PC-3 (cell line): ENCODE data around the gene H2BK1. TPM values are rescaled to one million over a fixed set of nuclear protein-coding genes. Genes with fewer than 3 reads are reported as not detected.

ENCODE experiments used
- ATAC-seq: fragments of 200-7000 bp; cut with Tn5 transposase; 2 replicates; pipeline ENCODE4 v1.9.1; 2020; ENCODE audit warnings: mild to moderate bottlenecking, moderate library complexity
- BruUV-seq: library from RNA; stranded (reverse); fragments of 400-500 nt; replicated peaks from 2 replicates; lab custom pipeline; 2021; lab: Mats Ljungman, UMichigan
- CTCF ChIA-PET: fragments of 300-600 bp; sonication (Branson Sonifier 250); formaldehyde crosslinking; loops from one replicate; lab custom pipeline; 2022; ENCODE audit warnings: antibody characterized with exemption; lab: Charles Lee
- POLR2A ChIA-PET: fragments of 300-600 bp; sonication (Branson Sonifier 250); formaldehyde crosslinking; loops from one replicate; lab custom pipeline; 2022; ENCODE audit warnings: antibody characterized with exemption; ENCODE audit not compliant: unreplicated experiment; lab: Charles Lee
- DNase-seq: peaks from one replicate; pipeline ENCODE4 v3.0.0-alpha.2; 2015
- H2AFZ ChIP-seq: fragments of 300-600 bp; sonication (generic); 2 replicates; pipeline ENCODE4 v1.6.0; 2016; ENCODE audit warnings: antibody characterized with exemption, low read length
- H3F3A ChIP-seq: fragments of 300-600 bp; sonication (generic); one replicate; pipeline ENCODE4 v1.6.0; 2017; ENCODE audit warnings: antibody characterized with exemption, low read length, control low read depth, mild to moderate bottlenecking; ENCODE audit not compliant: unreplicated experiment
- H3K27ac ChIP-seq: fragments of 300-600 bp; sonication (generic); 2 replicates; pipeline ENCODE4 v1.5.1; 2016; ENCODE audit warnings: mild to moderate bottlenecking, low read length
- H3K27me3 ChIP-seq: fragments of 300-600 bp; sonication (generic); 2 replicates; pipeline ENCODE4 v1.6.1; 2016; ENCODE audit warnings: low read length, mixed read lengths
- H3K36me3 ChIP-seq: fragments of 300-600 bp; sonication (generic); 2 replicates; pipeline ENCODE4 v1.6.1; 2016; ENCODE audit warnings: low read depth, mixed run types, low read length, mixed read lengths
- H3K4me1 ChIP-seq: fragments of 300-600 bp; sonication (generic); 2 replicates; pipeline ENCODE4 v1.5.1; 2016; ENCODE audit warnings: low read length; ENCODE audit not compliant: insufficient read depth
- H3K4me2 ChIP-seq: fragments of 300-600 bp; sonication (generic); 2 replicates; pipeline ENCODE4 v1.6.0; 2016; ENCODE audit warnings: low read length
- H3K4me3 ChIP-seq: fragments of 300-600 bp; sonication (generic); 2 replicates; pipeline ENCODE4 v1.5.1; 2016; ENCODE audit warnings: mild to moderate bottlenecking, low read length, mixed read lengths
- H3K79me2 ChIP-seq: fragments of 300-600 bp; sonication (generic); 2 replicates; pipeline ENCODE4 v1.6.1; 2017; ENCODE audit warnings: low read length, mixed read lengths
- H3K9ac ChIP-seq: fragments of 300-600 bp; sonication (generic); 2 replicates; pipeline ENCODE4 v1.6.0; 2016; ENCODE audit warnings: mild to moderate bottlenecking, low read length
- H3K9me2 ChIP-seq: fragments of 300-600 bp; sonication (generic); replicated peaks from 2 replicates; pipeline ENCODE4 v1.6.1; 2016; ENCODE audit warnings: mixed run types, low read length, mixed read lengths
- H3K9me3 ChIP-seq: fragments of 300-600 bp; sonication (generic); 2 replicates; pipeline ENCODE4 v1.6.1; 2016; ENCODE audit warnings: low read length, mixed read lengths
- H4K20me1 ChIP-seq: fragments of 300-600 bp; sonication (generic); 2 replicates; pipeline ENCODE4 v1.6.1; 2016; ENCODE audit warnings: low read length, mixed read lengths
- CTCF ChIP-seq: fragments of 300-600 bp; sonication (generic); conservative IDR thresholded peaks from 2 replicates; pipeline ENCODE4 v1.5.1; 2017; ENCODE audit warnings: antibody characterized with exemption, low read depth, mild to moderate bottlenecking, low read length
- EZH2 ChIP-seq: fragments of 300-600 bp; sonication (generic); IDR thresholded peaks from one replicate; pipeline ENCODE4 v1.6.1; 2017; ENCODE audit warnings: antibody characterized with exemption, mild to moderate bottlenecking, low read length; ENCODE audit not compliant: unreplicated experiment
- EZH2phosphoT487 ChIP-seq: fragments of 300-600 bp; sonication (generic); IDR thresholded peaks from 2 replicates; pipeline ENCODE4 v1.6.1; 2018; ENCODE audit warnings: mild to moderate bottlenecking, antibody characterized with exemption, low read length, borderline replicate concordance
- intact Hi-C: fragments of 100-400 bp; cut with micrococcal nuclease; formaldehyde crosslinking; loops from 2 replicates; pipeline ENCODE4 v1.9.0; 2023
- total RNA-seq: library from RNA; depleted of rRNA; stranded (reverse); fragments of >200 nt; gene quantifications from 2 replicates; pipeline ENCODE4 v1.2.3, GENCODE V29; 2014

Gene H2BK1
- total RNA-seq, 1 experiment from 2014 or later = not detected

- H3K9me3 ChIP-seq = no peaks in the 10 kb centered on the region
- DNase-seq (no peak), ATAC-seq (no peak)
- H4K20me1 ChIP-seq = no peaks in the 10 kb centered on the region
- BruUV-seq = no TSS peak
- H3K9ac ChIP-seq = no peak overlapping the region
- ChIA-PET CTCF (no interaction called here), POLR2A (no interaction called here)
- H3K4me2 ChIP-seq = peak overlapping the region; percentile 91
- H3K4me1 ChIP-seq = peaks cover 36% of the 10 kb centered on the region
- no peaks in the 10 kb centered on the region for H3F3A ChIP-seq
- peaks cover 9% of the 10 kb centered on the region; the same call in 1 of the 2 replicates for H3K36me3 ChIP-seq
- peaks cover 46% of the 10 kb centered on the region for H3K79me2 ChIP-seq
- no peaks in the 10 kb centered on the region for H3K9me2 ChIP-seq
- no peak for TF ChIP-seq CTCF
- no peak for TF ChIP-seq EZH2phosphoT487
- no peak for TF ChIP-seq EZH2
- no peak overlapping the region for H3K4me3 ChIP-seq
- intact Hi-C loops = no loop called here
- H3K27ac ChIP-seq = no peak overlapping the region
- H3K27me3 ChIP-seq = no peaks in the 10 kb centered on the region
- H2AFZ ChIP-seq = no peak overlapping the region
Measured at GRCh38 chr7:151231080-151231479, 20.8 kb upstream of the H2BK1 start.

DNA sequence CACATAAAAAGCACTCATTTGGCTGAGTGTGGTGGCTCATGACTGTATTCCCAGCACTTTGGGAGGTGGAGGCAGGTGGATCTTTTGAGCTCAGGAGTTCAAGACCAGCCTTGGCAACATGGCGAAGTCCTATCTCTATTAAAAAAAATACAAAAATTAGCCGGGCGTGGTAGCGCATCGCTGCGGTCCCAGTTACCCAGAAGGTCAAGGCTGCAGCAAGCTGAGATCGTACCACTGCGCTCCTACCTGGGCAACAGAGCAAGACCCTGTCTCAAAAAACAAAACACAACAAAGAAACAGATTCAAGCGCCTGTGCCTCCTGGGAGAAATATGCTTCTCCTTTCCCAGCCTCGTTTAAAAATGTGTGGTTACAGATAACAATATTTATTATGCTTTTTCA lies 19.0 kb upstream of the H2BK1 start:
- TF ChIP-seq EZH2 (no peak), EZH2phosphoT487 (no peak), CTCF (no peak)
- H3F3A ChIP-seq = no peaks in the 10 kb centered on the region
- H4K20me1 ChIP-seq = no peaks in the 10 kb centered on the region
- no peak for ATAC-seq
- no TSS peak for BruUV-seq
- intact Hi-C loops = no loop called here
- CTCF ChIA-PET = no interaction called here
- no peak for DNase-seq
- no peaks in the 10 kb centered on the region for H3K9me3 ChIP-seq
- H3K36me3 ChIP-seq = peaks cover 11% of the 10 kb centered on the region
- H3K27ac ChIP-seq = no peak overlapping the region
- POLR2A ChIA-PET = no interaction called here
- no peak overlapping the region for H3K4me2 ChIP-seq
- H3K79me2 ChIP-seq = peaks cover 46% of the 10 kb centered on the region
- H3K4me3 ChIP-seq = no peak overlapping the region
- no peak overlapping the region for H2AFZ ChIP-seq
- H3K9ac ChIP-seq = no peak overlapping the region
- H3K4me1 ChIP-seq = peaks cover 45% of the 10 kb centered on the region
- no peaks in the 10 kb centered on the region for H3K27me3 ChIP-seq
- H3K9me2 ChIP-seq = no peaks in the 10 kb centered on the region

- H3K4me2 ChIP-seq = peak overlapping the region; percentile 97
- ChIA-PET CTCF (interaction anchor here (0.7 to 0.8 kb wide), 2 partner anchors 15 kb away, joined by 4 read pairs; no protein-coding TSS in a partner anchor), POLR2A (interaction anchor here (0.6 kb wide), 1 partner anchor 97 kb away, joined by 3 read pairs; no protein-coding TSS in a partner anchor)
- H3F3A ChIP-seq = no peaks in the 10 kb centered on the region
- no peaks in the 10 kb centered on the region for H3K9me2 ChIP-seq
- TF ChIP-seq EZH2 (no peak), CTCF (no peak), EZH2phosphoT487 (no peak)
- peaks cover 35% of the 10 kb centered on the region for H3K4me1 ChIP-seq
- H3K79me2 ChIP-seq = peaks cover 37% of the 10 kb centered on the region
- H4K20me1 ChIP-seq = no peaks in the 10 kb centered on the region
- intact Hi-C loops = no loop called here
- DNase-seq (no peak), ATAC-seq (no peak)
- peak overlapping the region; percentile 94 for H2AFZ ChIP-seq
- peak overlapping the region; percentile 94 for H3K9ac ChIP-seq
- peaks cover 19% of the 10 kb centered on the region for H3K36me3 ChIP-seq
- no peaks in the 10 kb centered on the region for H3K9me3 ChIP-seq
- BruUV-seq = no TSS peak
- H3K4me3 ChIP-seq = peak overlapping the region; percentile 92
- no peaks in the 10 kb centered on the region for H3K27me3 ChIP-seq
- peak overlapping the region; percentile 43; the same call in 1 of the 2 replicates for H3K27ac ChIP-seq
Measured at GRCh38 chr7:151228024-151228866, 18.0 kb upstream of the H2BK1 start.
